ENCODE results near the gene ABLIM2.

ABLIM2 gene

GRCh38 chr4:8159537-8160232, 1.1 kb upstream of the ABLIM2 start:
- peak overlapping the region; percentile 58 for H3K4me3 ChIP-seq (replicated peaks; ENCODE audit: insufficient read depth, low read length)
- H3K27me3 ChIP-seq (ENCODE audit: insufficient read depth, poor library complexity, severe bottlenecking) = peaks cover 19% of the 10 kb centered on the region
- TF ChIP-seq CTCF (IDR thresholded peaks at IDR 0.05; ENCODE audit: insufficient read depth, low read length) (no peak), SPI1 (IDR thresholded peaks at IDR 0.05; ENCODE audit: borderline replicate concordance, low read depth) (no peak), GABPA (IDR thresholded peaks at IDR 0.05; ENCODE audit: low read depth) (no peak), REST (IDR thresholded peaks at IDR 0.05; ENCODE audit: insufficient replicate concordance, low read depth) (no peak), POLR2AphosphoS5 (IDR thresholded peaks at IDR 0.05; ENCODE audit: low read depth) (no peak)
- DNase-seq (ENCODE audit: low read depth in 1 of 2, low spot score in 1 of 2) = no peak
- H3K27ac ChIP-seq (replicated peaks) = no peak overlapping the region

- DNase-seq (ENCODE audit: low read depth in 1 of 2, low spot score in 1 of 2) = no peak
- Histone ChIP-seq H3K27me3 (ENCODE audit: insufficient read depth, poor library complexity, severe bottlenecking) (peaks cover 21% of the 10 kb centered on the region), H3K4me3 (replicated peaks; ENCODE audit: insufficient read depth, low read length) (peak overlapping the region; percentile 48), H3K27ac (replicated peaks) (no peak overlapping the region)
- TF ChIP-seq CTCF (IDR thresholded peaks at IDR 0.05; ENCODE audit: insufficient read depth, low read length) (no peak), POLR2AphosphoS5 (IDR thresholded peaks at IDR 0.05; ENCODE audit: low read depth) (no peak), SPI1 (IDR thresholded peaks at IDR 0.05; ENCODE audit: borderline replicate concordance, low read depth) (no peak), GABPA (IDR thresholded peaks at IDR 0.05; ENCODE audit: low read depth) (no peak), REST (IDR thresholded peaks at IDR 0.05; ENCODE audit: insufficient replicate concordance, low read depth) (no peak)
Observed at GRCh38 chr4:8157944-8158709, 486 bp downstream of the ABLIM2 start.

GRCh38 chr4:8157496-8157895, 1.1 kb downstream of the ABLIM2 start:
- H3K27me3 ChIP-seq (ENCODE audit: insufficient read depth, poor library complexity, severe bottlenecking) = peaks cover 21% of the 10 kb centered on the region
- no peak for DNase-seq (ENCODE audit: low read depth in 1 of 2, low spot score in 1 of 2)
- H3K4me3 ChIP-seq (replicated peaks; ENCODE audit: insufficient read depth, low read length) = no peak overlapping the region
- TF ChIP-seq GABPA (IDR thresholded peaks at IDR 0.05; ENCODE audit: low read depth) = no peak
- TF ChIP-seq REST (IDR thresholded peaks at IDR 0.05; ENCODE audit: insufficient replicate concordance, low read depth) = no peak
- no peak for TF ChIP-seq CTCF (IDR thresholded peaks at IDR 0.05; ENCODE audit: insufficient read depth, low read length)
- TF ChIP-seq POLR2AphosphoS5 (IDR thresholded peaks at IDR 0.05; ENCODE audit: low read depth) = no peak
- no peak for TF ChIP-seq SPI1 (IDR thresholded peaks at IDR 0.05; ENCODE audit: borderline replicate concordance, low read depth)
- H3K27ac ChIP-seq (replicated peaks) = no peak overlapping the region
